Superior temporal gyrus (tissue), 1 donor: ENCODE measurements around the gene CLDN22.
"Not testable (repeated sequence)": the region's sequence is repeated elsewhere in the genome, so short reads cannot be mapped to it uniquely, and the experiment has no call there.

Source experiments
- DNase-seq: peaks from one replicate; pipeline ENCODE4 v3.0.0-alpha.2; 2016; ENCODE audit errors: extremely low spot score

Gene CLDN22

GRCh38 chr4:183347146-183347545 lies 27.1 kb upstream of the CLDN22 start:
- DNase-seq, result no peak

- no peak for DNase-seq
Observed at GRCh38 chr4:183345261-183345660, 25.2 kb upstream of the CLDN22 start.

- no peak for DNase-seq
Observed at GRCh38 chr4:183344523-183345255, 24.6 kb upstream of the CLDN22 start.

GRCh38 chr4:183343730-183344129 lies 23.7 kb upstream of the CLDN22 start:
- DNase-seq, result no peak

GRCh38 chr4:183342541-183343533 lies 22.8 kb upstream of the CLDN22 start:
- DNase-seq, result no peak

- no peak for DNase-seq
Observed at GRCh38 chr4:183337833-183338232, 17.8 kb upstream of the CLDN22 start.

- DNase-seq, result no peak
Observed at GRCh38 chr4:183337349-183337748, 17.3 kb upstream of the CLDN22 start.

GRCh38 chr4:183335369-183335940 lies 15.4 kb upstream of the CLDN22 start:
- no peak for DNase-seq

GRCh38 chr4:183333983-183334382 lies 13.9 kb upstream of the CLDN22 start:
- no peak for DNase-seq

- no peak for DNase-seq
Observed at GRCh38 chr4:183333202-183333601, 13.1 kb upstream of the CLDN22 start.

GRCh38 chr4:183332447-183332846 lies 12.4 kb upstream of the CLDN22 start:
- peak; percentile 30 for DNase-seq

GRCh38 chr4:183330841-183331240 lies 10.8 kb upstream of the CLDN22 start:
- DNase-seq, result no peak

GRCh38 chr4:183329954-183330742 lies 10.1 kb upstream of the CLDN22 start:
- DNase-seq, result no peak

- DNase-seq, result no peak
Observed at GRCh38 chr4:183329244-183329643, 9.2 kb upstream of the CLDN22 start.

GRCh38 chr4:183328832-183329231 lies 8.8 kb upstream of the CLDN22 start:
- DNase-seq, result peak; percentile 51

- DNase-seq, result no peak
Observed at GRCh38 chr4:183327827-183328226, 7.8 kb upstream of the CLDN22 start.

GRCh38 chr4:183326853-183327252 lies 6.8 kb upstream of the CLDN22 start:
- DNase-seq, result no peak

GRCh38 chr4:183326387-183326786 lies 6.3 kb upstream of the CLDN22 start:
- not testable (repeated sequence) for DNase-seq

- DNase-seq, result no peak
Observed at GRCh38 chr4:183324619-183325018, 4.5 kb upstream of the CLDN22 start.

GRCh38 chr4:183324056-183324455 lies 4.0 kb upstream of the CLDN22 start:
- DNase-seq, result not testable (repeated sequence)

- no peak for DNase-seq
Observed at GRCh38 chr4:183323295-183323694, 3.2 kb upstream of the CLDN22 start.

GRCh38 chr4:183322326-183322725 lies 2.2 kb upstream of the CLDN22 start, which contains the start of gene CLDN24:
Gene CLDN24 (minus strand): TSS chr4:183322426. CDS start chr4:183322426, 0 bp downstream.
- DNase-seq, result no peak
